Tibial nerve (tissue), 4 donors: ENCODE measurements around the gene NKX2-3.

Source experiments
- EP300 ChIP-seq, 2 donors: sonication (generic); formaldehyde crosslinking; IDR thresholded peaks; one replicate each; pipeline ENCODE4 v1.6.1; 2017; ENCODE audit warnings: antibody characterized with exemption in 2 of 2, mild to moderate bottlenecking in 1 of 2
- TF ChIP-seq, protein P1 (sequence below), 5 experiments: fragments of 200-600 bp in 3 of 5; fragments of 450-650 bp in 2 of 5; sonication (generic) in 3 of 5; IDR thresholded peaks; one replicate each; pipeline ENCODE4 v1.5.1; 2016 to 2019; ENCODE audit warnings: antibody characterized with exemption in 5 of 5, mild to moderate bottlenecking in 3 of 5, moderate library complexity in 2 of 5

DNA sequence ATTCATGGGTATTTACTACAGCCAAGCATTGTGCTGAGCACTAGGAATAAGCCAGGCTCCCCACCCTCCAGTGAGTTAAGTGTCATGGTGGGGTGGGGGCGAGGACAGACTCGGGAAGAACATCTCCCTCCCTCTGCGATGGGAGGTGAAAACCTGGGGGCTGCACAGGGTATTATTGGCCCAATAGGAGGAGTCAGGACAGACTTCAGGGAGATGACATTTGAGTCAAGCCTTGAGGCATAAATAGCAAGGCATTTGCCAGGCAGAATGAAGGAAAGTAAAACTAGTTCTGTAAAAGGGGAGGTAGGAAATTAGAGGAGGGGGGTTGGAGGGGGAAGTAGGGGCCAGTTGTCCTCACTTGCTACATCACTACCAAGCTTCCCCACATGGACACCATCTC, 18.9 kb downstream of the NKX2-3 start:
- TF ChIP-seq, protein P1, sequence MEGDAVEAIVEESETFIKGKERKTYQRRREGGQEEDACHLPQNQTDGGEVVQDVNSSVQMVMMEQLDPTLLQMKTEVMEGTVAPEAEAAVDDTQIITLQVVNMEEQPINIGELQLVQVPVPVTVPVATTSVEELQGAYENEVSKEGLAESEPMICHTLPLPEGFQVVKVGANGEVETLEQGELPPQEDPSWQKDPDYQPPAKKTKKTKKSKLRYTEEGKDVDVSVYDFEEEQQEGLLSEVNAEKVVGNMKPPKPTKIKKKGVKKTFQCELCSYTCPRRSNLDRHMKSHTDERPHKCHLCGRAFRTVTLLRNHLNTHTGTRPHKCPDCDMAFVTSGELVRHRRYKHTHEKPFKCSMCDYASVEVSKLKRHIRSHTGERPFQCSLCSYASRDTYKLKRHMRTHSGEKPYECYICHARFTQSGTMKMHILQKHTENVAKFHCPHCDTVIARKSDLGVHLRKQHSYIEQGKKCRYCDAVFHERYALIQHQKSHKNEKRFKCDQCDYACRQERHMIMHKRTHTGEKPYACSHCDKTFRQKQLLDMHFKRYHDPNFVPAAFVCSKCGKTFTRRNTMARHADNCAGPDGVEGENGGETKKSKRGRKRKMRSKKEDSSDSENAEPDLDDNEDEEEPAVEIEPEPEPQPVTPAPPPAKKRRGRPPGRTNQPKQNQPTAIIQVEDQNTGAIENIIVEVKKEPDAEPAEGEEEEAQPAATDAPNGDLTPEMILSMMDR (IDR thresholded peaks at IDR 0.05): no peak
- no peak for TF ChIP-seq EP300 (IDR thresholded peaks at IDR 0.05)
